Posterior cingulate gyrus (tissue), 11 donors: ENCODE measurements around the gene APOA1.

ENCODE experiments used
- DNase-seq, 10 donors: peaks; one replicate each; pipeline versions ENCODE4 v3.0.0 to v3.0.0-alpha.2; 2020 to 2021; ENCODE audit warnings: mixed read lengths in 3 of 10
- intact Hi-C: fragments of 100-400 bp; cut with DNase I; formaldehyde crosslinking; loops from one replicate; pipeline ENCODE4 v1.15.1; 2023

Gene APOA1

DNA sequence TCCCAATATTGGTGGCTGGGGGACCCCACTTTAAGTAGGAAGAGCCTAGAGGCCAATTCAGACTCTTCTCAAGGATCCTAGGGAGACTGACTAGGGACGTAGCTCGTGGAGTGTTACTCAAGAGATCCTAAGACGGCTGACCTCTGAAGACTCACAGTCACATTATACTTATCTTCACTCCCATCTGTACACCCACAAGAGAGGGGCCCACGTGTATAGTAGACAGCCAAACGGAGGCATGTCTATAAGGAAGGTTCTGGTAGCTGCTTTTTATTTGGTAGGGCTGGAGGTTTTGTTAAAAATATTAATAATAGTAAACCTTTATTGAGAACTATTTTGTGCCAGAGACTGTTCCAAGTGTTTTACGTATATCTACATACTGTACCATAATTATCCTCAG lies 22.9 kb upstream of the APOA1 start:
- intact Hi-C loops = no loop called here
- DNase-seq = no peak

DNA sequence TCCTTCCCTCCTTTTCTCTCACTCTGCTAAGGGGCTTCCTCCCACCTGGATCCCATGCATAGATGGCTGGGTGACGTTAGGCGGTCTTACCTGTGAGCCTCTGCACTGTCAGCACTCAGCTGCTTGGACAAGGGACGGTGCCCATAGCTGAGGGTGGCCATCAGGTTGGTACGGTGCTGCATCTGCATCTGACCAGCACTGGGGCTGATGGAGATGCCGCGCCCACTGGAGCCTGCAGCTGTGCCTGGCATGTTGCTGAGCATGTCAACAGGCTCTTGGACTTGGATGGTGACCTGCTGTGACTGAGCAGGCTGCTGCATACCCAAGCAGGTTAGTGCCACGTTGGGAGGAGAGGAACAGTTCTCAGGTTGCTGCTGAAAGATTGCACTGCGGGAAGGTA lies 21.8 kb upstream of the APOA1 start:
- no peak for DNase-seq
- intact Hi-C loops = no loop called here

DNA sequence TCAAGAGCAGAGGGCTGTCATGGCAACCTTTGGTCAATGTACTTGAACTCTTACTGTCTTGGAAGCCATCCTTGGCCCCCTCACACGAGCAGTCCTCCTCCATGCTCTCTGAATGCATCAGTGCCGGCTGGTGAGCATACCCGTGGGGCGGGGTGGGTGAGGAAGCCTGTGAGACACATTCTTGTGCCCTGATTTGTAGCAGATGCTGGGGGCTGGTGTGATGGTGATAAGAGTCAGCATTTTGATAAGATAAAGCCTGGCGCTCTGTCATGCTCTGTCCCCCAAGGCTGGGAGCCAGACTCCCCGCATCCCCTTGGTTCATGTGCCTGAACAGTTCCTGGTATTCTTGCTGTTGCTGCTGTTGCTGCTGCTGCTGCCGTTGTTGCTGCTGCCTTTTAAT lies 20.5 kb upstream of the APOA1 start:
- DNase-seq = no peak
- intact Hi-C loops = no loop called here

DNA sequence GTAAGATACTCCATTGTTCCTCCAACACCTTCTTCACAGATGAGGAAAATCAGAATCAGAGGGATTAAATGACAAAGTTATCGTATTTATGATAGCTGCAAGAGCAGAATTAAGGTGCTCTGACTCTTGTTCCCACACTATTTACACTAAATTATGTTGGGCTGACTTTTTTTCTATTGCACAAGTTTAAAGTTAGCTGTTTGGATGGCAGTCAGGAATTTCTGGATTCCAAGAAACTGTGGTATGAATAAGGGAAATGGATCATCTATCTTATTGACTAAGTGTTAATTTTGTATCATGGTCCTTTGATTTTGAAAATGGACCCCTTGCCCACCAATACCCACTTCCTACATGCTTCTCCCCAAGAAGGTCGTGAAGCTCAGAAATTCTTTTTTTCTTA lies 19.9 kb upstream of the APOA1 start:
- intact Hi-C loops = no loop called here
- no peak for DNase-seq

DNA sequence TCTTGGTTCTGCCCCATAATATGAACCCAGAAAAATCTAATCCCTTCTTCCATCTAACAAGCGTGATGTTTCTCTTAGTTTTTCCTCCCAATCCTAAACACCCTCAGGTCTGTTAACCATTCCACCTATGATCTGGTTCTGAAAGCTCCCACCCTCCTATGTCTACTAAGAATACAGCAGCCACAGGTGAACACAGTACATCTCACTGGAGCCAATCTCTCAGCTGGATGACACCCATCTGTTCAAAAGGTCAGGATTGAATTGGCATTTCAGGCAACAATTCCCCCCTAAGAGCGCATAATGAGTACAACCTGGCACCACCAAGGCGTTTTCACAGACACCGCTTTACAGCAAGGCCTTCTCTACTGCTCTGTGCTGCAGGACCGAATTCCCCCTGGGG lies 19.0 kb upstream of the APOA1 start:
- DNase-seq = no peak
- intact Hi-C loops = no loop called here

DNA sequence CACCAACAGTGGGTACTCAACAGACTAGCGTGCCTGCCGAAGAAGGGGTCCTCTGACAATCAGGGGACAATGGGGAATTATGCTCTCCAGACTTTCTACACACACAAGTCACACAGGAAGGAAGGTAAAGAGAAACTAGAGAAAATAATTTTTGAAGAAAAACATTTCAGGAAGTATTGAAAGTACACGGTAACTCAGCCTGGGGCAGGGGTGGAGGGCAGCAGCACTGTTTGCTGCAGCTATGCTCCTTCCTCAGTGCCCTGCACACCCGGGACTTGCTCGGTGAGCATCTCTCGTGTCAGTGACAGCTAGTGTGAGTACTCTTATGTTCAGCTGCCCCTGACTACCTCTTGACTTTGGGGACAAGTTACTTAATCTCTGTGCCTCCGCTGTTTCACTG lies 18.0 kb upstream of the APOA1 start:
- intact Hi-C loops = no loop called here
- DNase-seq = no peak

DNA sequence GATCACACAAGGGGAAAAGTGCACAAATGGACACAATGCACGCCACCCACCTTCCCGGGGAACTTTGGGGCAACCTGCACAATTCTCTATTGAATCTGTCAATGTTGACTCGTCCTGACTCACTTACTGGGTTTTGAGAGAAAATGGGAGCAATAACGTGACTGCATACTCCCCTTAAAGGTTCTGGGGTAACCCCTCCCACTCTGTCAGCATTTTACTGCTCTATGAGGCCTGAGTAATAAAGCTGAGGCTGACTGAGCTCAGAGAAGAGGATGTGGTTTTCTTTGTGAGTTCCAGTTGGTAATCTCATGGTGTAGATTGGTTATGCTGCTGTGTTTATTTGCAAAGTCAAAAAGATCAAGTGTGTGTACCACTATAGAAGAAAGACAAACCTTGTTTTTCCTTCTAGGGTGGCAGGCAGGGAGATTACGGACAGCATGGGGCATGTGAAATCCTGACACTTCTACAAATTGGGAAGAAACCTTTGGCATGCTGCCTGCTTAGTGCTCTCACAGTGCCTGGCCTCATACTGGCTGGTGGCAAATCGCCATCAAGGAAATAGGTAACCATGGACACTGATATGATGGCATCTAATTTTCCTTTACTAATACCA lies 16.1 kb upstream of the APOA1 start:
- no peak for DNase-seq
- intact Hi-C loops = no loop called here

DNA sequence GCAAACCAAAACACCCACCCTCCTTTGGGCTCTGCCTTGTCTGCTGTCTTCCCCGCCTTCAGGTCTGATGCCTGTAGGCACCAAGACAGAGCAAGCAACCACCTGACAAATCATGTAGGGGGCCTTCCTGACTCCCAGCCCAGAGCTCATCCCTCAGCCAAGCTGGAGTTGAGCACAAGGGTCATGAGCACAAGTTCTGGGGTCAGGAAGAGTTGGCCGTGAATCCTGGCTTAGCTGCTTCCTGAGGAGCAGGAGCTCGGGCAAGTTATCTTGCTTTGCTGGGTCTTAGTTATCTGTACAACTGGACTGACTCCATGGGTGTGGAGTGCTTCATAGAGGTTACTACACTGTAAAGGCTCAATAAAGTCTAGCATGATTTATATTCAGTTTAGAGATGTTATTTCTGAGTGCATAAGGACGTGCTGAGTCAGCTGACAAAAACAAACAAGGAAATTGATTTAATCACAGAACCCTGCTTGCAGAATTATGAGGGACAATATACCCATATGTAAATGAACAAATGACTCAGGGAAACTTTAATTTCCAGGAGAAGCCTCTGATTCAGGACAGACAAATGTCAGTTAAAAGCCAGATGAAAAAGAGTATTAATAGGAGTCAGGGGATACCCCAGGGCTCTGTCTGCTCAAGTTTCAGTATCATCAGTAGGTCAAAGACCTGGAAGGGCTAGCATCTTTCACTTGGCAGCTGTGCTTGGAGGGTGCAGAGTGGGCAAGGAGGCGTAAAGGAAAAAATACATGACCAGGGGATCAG lies 15.0 kb upstream of the APOA1 start:
- intact Hi-C loops = no loop called here
- DNase-seq = no peak

DNA sequence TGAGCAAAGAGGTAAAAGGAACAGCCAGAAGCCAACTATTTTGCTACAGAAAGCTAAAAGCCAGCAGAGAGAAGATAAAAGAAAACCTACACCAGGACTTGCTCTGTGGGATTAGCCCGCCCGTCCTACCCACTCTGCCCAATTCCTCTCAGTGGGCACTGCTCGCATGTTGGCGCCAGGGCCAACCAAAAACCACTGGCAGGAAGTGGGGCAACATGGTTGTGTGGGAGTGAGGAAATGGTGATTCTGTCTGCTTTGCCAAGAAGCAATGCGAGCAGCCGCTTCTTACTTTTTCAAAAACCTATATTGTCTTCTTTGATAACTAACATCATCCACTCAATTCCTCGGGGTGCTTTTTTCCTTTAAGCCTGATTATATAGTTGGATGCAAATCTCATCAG lies 14.2 kb upstream of the APOA1 start:
- intact Hi-C loops = no loop called here
- peak in 3 of 10 donors; percentile 49 to 91 (median 79) for DNase-seq

DNA sequence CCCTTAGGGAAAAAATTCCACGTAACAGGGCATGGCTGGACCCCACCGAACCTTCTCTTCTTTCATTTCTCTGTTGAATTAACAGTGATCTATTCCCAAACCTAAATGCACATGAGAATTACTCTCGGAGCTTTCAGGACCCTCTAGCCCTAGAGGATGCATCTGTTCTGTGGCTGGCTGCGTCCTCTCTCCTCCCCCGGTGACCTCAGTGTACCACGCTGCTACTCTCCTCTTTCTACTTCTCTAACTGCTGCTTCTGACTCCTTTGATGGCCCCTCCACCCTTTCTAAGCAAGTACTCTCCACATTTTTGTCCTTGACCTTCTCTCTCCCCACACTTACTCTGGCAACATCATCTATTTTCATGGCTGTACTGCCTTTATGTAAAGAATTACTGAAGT lies 12.1 kb upstream of the APOA1 start:
- intact Hi-C loops = no loop called here
- DNase-seq = no peak

DNA sequence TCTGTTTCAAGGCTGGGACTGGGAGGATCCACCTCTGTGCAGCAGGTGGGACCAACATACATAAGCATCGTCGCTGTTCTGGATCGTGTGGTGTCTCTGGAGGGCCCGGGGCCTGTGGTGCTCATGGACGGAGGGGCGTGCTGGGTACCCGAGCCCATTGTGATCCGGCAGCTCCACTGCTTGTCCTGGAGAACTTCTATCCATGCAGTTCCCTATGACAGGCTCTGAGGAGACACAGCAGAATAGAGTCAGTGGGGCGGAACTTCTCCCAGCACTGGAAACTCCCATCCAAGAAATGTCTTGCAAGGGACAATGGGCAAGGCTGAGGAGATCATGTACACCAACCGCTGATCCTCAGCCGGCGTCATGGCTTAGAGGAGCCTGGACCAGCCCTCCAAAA lies 11.6 kb upstream of the APOA1 start:
- intact Hi-C loops = no loop called here
- DNase-seq = no peak

DNA sequence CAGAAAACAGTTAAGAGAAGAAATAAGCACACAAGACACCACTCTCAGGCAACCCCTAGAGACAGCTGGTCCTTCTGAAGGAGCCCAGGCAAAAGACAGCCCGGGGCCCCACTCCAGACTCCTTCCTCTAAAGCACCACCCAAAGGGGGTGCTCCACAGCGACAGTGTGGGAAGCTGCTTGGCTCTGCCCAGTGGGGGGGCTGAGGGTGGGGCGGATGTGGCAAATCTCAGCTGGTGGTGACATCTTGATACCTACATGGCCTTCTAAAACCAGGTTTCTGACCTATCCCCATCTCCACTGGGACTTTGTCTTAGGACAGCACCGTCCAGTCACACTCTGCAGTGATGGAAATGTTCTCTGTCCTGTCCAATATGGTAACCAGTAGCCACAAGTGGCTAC lies 10.2 kb upstream of the APOA1 start:
- no peak for DNase-seq
- intact Hi-C loops = no loop called here

DNA sequence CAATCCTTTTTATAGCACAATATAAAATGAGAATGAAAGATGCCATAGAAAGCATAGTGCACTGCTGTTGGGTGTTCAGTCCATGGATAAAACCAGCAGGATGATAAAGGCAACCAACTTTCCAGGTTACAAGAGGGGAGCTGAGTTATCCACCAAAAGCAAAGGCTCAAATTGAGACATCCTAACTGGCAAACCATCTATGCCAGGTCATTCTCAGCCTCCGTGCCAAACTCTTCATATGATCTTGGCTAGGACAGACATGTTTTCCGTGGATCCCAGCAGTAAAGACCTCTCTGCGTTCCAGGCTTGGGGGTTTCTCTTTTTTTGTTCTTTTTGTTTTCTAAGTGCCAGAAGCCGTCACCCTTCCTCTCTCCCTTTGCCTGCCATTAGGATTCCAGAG lies 7.3 kb upstream of the APOA1 start:
- DNase-seq = no peak
- intact Hi-C loops = no loop called here

DNA sequence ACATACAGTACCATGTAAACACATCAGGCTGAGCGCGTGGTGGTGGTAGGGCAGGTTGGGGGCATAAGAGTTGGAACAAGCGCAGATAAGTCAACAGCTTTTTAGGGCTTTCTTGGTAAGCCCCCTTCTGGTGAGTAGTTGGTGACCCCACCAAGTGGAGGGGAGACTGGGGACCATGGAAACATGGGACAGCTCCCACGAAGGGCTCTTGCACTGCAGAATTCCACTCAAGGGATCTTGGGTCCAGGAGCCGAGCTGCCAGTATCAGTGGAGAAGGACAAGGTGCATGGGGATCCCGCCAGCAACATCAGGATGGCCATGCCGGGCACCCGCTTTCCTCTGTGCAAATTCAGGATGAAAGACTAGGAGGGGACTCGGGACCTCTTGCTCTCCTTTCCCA lies 6.2 kb upstream of the APOA1 start:
- intact Hi-C loops = no loop called here
- DNase-seq = no peak

DNA sequence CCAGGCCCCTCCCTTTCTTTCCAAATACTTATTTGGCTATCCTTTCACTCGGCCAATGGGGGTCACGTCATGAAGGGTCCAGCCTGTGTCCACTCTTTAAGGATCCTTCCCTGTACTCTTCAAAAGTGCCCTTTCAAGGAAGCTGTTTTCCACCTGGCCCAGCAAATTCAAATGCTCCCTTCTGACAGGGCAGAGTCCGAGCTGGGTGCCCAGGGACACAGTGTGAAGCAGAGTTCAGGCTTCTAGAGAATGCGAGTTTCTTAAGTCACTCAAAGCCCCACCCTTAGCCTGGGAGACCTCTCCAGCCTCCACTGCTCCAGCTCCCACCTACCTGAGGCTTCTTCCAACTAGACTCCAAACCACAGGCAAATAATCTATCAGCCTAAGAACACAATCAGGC lies 5.5 kb upstream of the APOA1 start:
- no peak for DNase-seq

DNA sequence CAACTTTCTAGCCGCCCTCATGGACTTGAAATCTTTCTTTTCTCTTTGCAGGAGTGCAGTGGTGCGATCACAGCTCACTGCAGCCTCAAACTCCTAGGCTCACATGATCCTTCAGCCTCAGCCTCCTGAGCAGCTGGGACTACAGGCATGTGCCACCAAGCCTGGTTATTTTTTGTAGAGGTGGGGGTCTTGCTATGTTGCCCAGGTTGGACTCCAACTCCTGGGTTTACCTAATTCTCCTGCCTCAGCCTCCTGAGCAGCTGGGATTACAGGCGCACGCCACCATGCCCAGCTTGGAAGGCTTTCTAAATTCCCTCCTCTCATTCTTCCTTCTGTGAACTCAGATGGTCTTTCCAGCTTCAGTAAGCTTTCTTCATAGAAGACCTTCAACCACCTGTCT lies 4.7 kb upstream of the APOA1 start:
- DNase-seq = no peak
- intact Hi-C loops = no loop called here

More for the DNA sequence above, 5.5 kb upstream of the APOA1 start:
- intact Hi-C loops = no loop called here

DNA sequence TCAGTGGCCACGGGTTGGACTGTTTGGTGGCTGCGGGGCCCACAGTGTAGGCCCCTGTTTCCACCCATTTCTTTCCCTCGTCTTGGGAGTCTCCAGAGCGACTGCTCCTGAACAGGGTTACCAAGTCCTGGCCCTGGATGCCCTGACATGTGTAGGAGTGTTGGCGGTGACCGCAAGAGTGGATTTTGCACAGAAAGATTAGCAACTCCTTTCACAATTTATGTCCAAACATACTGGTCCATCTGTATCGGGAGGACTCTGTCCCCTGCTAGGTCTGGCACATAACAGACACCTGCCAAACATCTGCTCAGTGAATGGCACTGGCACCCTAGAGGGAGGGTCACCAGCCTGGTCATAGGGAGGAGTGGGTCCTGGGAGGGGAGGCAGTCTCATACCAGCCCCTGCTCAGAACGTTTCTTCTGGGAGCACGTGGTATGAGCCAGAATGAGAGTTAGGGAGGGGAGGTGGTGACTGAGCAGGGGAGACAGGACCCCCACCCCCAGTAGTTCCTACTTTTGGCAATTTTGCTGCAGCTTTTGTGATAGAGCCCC lies 3.4 kb upstream of the APOA1 start:
- intact Hi-C loops = no loop called here
- no peak for DNase-seq

DNA sequence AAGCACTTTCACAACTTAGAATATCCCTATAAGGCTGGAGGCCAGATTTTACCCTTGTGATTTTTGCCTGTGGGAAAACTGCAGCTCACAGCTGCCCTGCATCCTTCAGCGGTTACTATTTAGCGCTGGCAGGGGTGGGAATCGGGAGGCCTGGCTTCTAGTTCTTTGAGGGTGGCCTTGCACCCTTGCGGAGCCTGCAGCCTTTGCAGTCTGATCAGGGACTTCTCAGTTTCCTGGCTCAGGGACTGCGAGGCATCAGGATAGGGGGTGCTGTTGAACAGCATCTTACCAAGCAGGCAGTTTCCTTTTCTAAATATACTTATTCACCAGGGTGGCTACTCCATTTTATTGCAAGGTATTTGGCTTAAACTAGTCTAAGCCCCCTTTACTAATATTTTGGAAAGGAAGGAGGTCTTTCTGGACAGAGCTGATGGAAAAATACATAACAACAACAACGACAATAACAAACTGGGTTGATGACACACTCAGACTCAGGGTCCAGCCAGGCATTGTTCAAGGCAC lies 2.9 kb upstream of the APOA1 start:
- intact Hi-C loops = no loop called here
- DNase-seq = peak in 1 of 10 donors; percentile 32

DNA sequence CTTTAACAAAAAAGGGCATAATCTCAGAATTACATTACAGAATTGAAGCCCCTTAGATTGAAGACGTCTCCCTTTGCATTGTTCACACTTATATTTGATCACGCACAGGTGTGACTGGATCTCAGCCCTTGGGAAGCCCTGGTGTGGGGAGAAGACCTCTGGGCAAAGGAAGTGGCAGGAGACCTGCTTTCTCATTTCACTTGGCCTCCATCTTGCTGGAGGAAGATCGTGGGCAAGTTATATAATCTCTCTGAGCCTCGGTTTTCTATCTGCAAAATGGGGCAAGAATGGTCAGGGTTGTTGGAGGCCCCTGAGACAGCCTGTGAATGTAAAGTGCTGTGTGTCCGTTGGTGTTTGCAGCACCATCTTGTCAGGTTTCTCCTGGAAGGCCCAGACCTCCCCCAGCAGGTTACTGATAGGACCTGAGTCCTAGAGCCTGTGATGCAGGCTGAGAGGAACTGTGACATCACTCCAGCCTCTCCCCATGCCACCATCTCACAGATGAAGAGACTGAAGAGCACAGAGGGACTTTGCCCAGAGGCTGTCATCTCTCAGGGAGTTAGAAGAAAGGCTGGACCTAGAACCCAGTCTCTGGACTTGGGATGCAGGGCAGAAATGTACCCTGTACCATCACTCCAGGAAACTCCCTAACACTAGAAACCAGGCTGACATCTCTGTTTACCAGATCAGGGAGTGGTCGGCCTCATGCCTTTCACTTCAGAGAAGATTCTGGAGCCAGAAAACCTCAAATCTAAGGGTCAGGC lies 1.1 kb upstream of the APOA1 start:
- DNase-seq = no peak
- intact Hi-C loops = loop anchor here (5.0 kb wide), 1 partner anchor 46 kb away; the partner anchor contains the start of gene APOA5

DNA sequence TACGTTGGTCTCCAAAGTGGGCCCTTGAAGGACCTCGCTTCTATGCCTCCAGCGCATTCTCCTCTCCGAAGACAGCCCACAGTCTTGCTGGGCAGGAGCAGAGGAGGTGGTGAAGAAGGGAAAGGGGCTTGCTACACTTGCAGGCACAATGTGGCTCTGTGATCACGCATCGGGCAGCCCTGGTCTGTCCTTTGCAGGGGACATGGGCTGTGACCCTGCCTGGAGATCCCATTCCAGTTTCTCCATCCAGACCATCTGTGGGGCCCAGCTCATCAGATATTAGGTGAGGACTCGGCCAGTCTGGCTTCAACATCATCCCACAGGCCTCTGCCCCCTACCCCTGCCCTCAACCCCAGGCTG lies 810 bp downstream of the APOA1 start:
- no peak for DNase-seq
- intact Hi-C loops = loop anchor here (5.0 kb wide), 1 partner anchor 44 kb away; the partner anchor contains the start of gene APOA5
